Activated CD4-positive, alpha-beta T cell treated with anti-CD3 and anti-CD28 coated beads for 48 hours (primary cell): ENCODE results near the gene MREG.
"Not testable (repeated sequence)": the region's sequence is repeated elsewhere in the genome, so short reads cannot be mapped to it uniquely, and the experiment has no call there.

Source experiments
- DNase-seq: peaks from one replicate; pipeline ENCODE4 v3.0.0-alpha.2; 2020

Gene MREG

GRCh38 chr2:215984661-215985060, 28.7 kb downstream of the MREG start:
- no peak for DNase-seq

- no peak for DNase-seq
These were observed 29.6 kb downstream of the MREG start for GRCh38 chr2:215983581-215984351.

GRCh38 chr2:215982465-215982875, 30.9 kb downstream of the MREG start:
- DNase-seq, result peak; percentile 52

GRCh38 chr2:215981115-215981514, 32.2 kb downstream of the MREG start:
- DNase-seq, result no peak

GRCh38 chr2:215979620-215980019, 33.7 kb downstream of the MREG start:
- DNase-seq, result no peak

GRCh38 chr2:215974700-215975429, 38.5 kb downstream of the MREG start:
- no peak for DNase-seq

GRCh38 chr2:215973954-215974699, 39.2 kb downstream of the MREG start:
- no peak for DNase-seq

- DNase-seq, result no peak
These were observed 40.1 kb downstream of the MREG start for GRCh38 chr2:215973145-215973792.

GRCh38 chr2:215971671-215972070, 41.7 kb downstream of the MREG start:
- DNase-seq, result no peak

- peak; percentile 37 for DNase-seq
These were observed 42.5 kb downstream of the MREG start for GRCh38 chr2:215970894-215971293.

GRCh38 chr2:215970425-215970824, 42.9 kb downstream of the MREG start:
- DNase-seq, result peak; percentile 64

- no peak for DNase-seq
These were observed 44.1 kb downstream of the MREG start for GRCh38 chr2:215969131-215969841.

- DNase-seq, result no peak
These were observed 44.9 kb downstream of the MREG start for GRCh38 chr2:215968499-215968898.

GRCh38 chr2:215967590-215968378, 45.6 kb downstream of the MREG start:
- peak; percentile 6 for DNase-seq

GRCh38 chr2:215966951-215967350, 46.4 kb downstream of the MREG start:
- DNase-seq, result no peak

GRCh38 chr2:215966274-215966673, 47.1 kb downstream of the MREG start:
- DNase-seq, result no peak

- no peak for DNase-seq
These were observed 47.7 kb downstream of the MREG start for GRCh38 chr2:215965532-215966165.

- no peak for DNase-seq
These were observed 51.4 kb downstream of the MREG start for GRCh38 chr2:215961981-215962380.

GRCh38 chr2:215958257-215958656, 55.1 kb downstream of the MREG start:
- no peak for DNase-seq

- not testable (repeated sequence) for DNase-seq
These were observed 55.8 kb downstream of the MREG start for GRCh38 chr2:215957354-215958122.
